ENCODE data around the gene KCNMA1.

KCNMA1 gene

GRCh38 chr10:77386365-77386764, 251.2 kb downstream of the KCNMA1 start:
- no peak for DNase-seq

GRCh38 chr10:77385315-77385714, 252.3 kb downstream of the KCNMA1 start:
- no peak for DNase-seq

- no peak for DNase-seq
These were observed 253.6 kb downstream of the KCNMA1 start for GRCh38 chr10:77383861-77384553.

- DNase-seq: no peak
These were observed 255.9 kb downstream of the KCNMA1 start for GRCh38 chr10:77381750-77382149.

- no peak for DNase-seq
These were observed 256.9 kb downstream of the KCNMA1 start for GRCh38 chr10:77380723-77381122.

- DNase-seq: no peak
These were observed 257.4 kb downstream of the KCNMA1 start for GRCh38 chr10:77380191-77380590.

- DNase-seq: no peak
These were observed 258.9 kb downstream of the KCNMA1 start for GRCh38 chr10:77378366-77379349.

GRCh38 chr10:77377678-77378352, 259.8 kb downstream of the KCNMA1 start:
- DNase-seq: no peak

- no peak for DNase-seq
These were observed 260.6 kb downstream of the KCNMA1 start for GRCh38 chr10:77377034-77377433.

GRCh38 chr10:77374189-77374656, 263.4 kb downstream of the KCNMA1 start:
- DNase-seq: no peak

- no peak for DNase-seq
These were observed 265.5 kb downstream of the KCNMA1 start for GRCh38 chr10:77371848-77372799.

GRCh38 chr10:77371421-77371820, 266.2 kb downstream of the KCNMA1 start:
- no peak for DNase-seq

- DNase-seq: no peak
These were observed 269.6 kb downstream of the KCNMA1 start for GRCh38 chr10:77368006-77368405.

- DNase-seq: no peak
These were observed 274.4 kb downstream of the KCNMA1 start for GRCh38 chr10:77363210-77363609.

- no peak for DNase-seq
These were observed 275.8 kb downstream of the KCNMA1 start for GRCh38 chr10:77361831-77362230.

- DNase-seq: no peak
These were observed 276.2 kb downstream of the KCNMA1 start for GRCh38 chr10:77361426-77361825.

GRCh38 chr10:77360835-77361234, 276.8 kb downstream of the KCNMA1 start:
- DNase-seq: no peak

GRCh38 chr10:77359950-77360520, 277.6 kb downstream of the KCNMA1 start:
- DNase-seq: no peak

- no peak for DNase-seq
These were observed 278.3 kb downstream of the KCNMA1 start for GRCh38 chr10:77359287-77359691.

GRCh38 chr10:77358656-77359055, 279.0 kb downstream of the KCNMA1 start:
- DNase-seq: no peak

GRCh38 chr10:77357611-77358310, 279.8 kb downstream of the KCNMA1 start:
- DNase-seq: no peak

Measured in NCI-H2029 treated with DMSO at 0.1 percent for 48 hours (cell line).